GM18505 (cell line): ENCODE results near the gene PEX14.
"Not testable (repeated sequence)": the region's sequence is repeated elsewhere in the genome, so short reads cannot be mapped to it uniquely, and the experiment has no call there.

Source experiments
- ATAC-seq: cut with Tn5 transposase; IDR thresholded peaks from one replicate; pipeline ENCODE4 v1.9.1; 2021; ENCODE audit not compliant: unreplicated experiment
- POLR2A ChIP-seq: IDR thresholded peaks from 4 replicates; pipeline ENCODE4 v1.6.1; 2011; ENCODE audit warnings: borderline replicate concordance; ENCODE audit not compliant: insufficient read depth, insufficient read length; ENCODE audit errors: extremely low read depth

PEX14 gene

DNA sequence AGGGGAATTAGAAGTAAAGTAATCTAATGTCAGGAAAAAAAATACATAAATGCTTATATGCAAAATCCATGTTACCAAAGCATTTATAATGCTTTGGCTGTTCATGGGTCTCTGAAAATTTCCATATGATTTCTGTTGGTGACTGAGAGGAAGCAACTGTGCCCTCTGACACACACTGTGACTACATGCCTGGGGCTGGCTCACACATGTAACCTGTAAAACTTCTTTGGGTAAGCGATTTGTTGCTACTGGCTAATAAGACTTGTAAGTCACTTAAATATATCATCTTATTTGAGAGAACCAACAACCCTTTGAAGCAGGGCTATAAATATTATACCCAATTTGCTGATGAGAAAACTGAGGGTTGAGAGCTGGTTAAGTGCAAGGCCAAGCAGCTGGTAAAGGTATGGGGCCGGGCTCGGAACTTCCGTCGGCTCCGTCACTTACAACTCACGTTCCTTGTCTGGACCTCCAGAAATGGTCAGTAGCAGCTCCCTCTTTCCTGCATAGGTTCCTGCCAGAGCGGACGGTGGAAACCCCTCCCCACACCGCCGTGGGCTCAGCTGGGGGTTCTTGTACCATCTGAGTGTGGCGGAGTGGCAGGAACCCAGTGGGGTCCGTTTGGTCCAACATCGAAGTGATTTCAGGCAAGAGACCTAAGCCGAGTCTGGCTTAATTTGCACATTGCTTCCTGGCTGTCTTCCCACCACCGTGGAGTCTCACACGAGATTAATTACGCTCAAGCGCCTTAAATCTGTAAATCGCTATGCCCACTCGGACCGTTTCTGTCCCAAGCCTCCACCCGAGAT lies 3.1 kb upstream of the PEX14 start:
- TF ChIP-seq POLR2A = no peak
- ATAC-seq = no peak

- peak; percentile 68 for ATAC-seq
- peak; percentile 76 for TF ChIP-seq POLR2A
Observed at GRCh38 chr1:10472220-10473144, 2.3 kb upstream of the PEX14 start, which contains the start of gene DFFA. DFFA (minus strand) TSS chr1:10472529; CDS start chr1:10472458, 71 bp downstream.

DNA sequence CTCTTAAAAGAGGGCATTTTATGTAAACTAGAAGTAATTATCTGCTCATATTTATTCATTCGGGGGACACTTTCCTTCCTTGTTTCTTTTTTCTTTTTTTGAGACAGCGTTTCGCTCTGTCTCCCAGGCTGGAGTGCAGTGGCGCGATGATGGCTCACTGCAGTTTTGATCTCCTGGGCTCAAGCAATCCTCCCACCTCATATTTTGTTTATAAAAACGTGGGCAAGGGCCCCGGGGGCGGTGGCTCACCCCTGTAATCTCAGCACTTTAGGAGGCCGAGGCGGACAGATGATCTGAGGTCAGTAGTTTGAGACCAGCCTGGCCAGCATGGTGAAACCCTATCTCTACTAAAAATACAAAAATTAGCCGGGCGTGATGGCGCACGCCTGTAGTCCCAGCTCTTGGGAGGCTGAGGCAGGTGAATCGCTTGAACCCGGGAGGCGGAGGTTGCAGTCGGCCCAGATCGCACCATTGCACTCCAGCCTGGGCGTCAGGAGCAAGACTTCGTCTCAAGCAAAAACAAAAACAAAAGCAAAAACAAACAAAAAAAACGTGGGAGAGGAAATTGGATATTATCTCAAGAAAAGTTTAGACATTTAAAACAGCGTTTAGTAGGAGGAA lies 1.5 kb upstream of the PEX14 start:
- ATAC-seq = no peak

DNA sequence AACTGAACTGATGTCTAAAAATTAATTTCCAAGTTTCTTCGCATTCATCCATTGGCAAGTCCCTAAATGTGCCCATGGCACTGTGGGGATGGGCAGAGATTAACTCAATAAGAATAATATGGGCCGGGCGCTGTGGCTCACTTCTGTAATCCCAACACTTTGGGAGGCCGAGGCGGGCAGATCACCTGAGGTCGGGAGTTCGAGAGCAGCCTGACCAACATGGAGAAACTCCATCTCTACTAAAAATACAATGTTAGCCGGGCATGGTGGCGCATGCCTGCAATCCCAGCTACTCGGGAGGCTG lies 489 bp upstream of the PEX14 start:
- ATAC-seq = not testable (repeated sequence)

More for the DNA sequence above, 1.5 kb upstream of the PEX14 start:
- no peak for TF ChIP-seq POLR2A

DNA sequence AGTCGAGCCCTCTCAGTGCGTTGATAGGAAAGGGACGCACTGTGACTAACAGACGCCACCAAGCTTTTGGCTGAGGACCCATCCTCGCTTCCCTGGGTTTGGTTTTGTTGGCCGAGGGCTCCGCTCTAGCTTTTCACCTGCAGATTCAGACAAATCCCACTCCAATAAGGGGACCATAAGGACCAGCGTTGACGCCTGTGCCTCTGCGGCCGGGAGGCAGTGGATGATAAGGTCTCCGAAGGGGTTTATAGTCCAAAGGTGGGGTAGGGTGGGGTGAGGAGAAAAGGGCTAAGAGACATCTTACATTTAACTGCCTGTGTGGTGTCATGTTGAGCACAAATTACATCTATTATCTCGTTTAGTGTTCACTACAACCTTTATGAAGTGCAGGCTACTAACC lies 760 bp downstream of the PEX14 start:
- TF ChIP-seq POLR2A = no peak
- ATAC-seq = no peak

GRCh38 chr1:10479296-10479695 lies 4.5 kb downstream of the PEX14 start:
- no peak for TF ChIP-seq POLR2A
- ATAC-seq = no peak

DNA sequence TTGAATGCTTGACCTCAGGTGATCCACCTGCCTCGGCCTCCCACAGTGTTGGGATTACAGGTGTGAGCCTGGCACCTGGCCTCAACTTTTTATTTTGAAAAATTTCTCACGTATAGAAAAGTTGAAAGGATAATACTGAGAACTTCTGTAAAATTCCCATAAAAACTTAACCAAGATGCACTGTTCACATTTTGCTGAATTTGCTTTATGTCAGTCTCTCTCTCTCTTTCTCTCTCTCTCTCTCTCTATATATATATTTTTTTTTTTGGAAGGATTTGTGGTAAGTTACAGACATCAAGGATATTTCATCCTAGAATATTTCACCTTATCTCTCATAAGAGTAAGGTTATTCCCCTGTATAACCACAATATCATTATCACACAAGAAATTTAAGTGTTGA lies 5.9 kb downstream of the PEX14 start:
- TF ChIP-seq POLR2A = no peak
- ATAC-seq = no peak

DNA sequence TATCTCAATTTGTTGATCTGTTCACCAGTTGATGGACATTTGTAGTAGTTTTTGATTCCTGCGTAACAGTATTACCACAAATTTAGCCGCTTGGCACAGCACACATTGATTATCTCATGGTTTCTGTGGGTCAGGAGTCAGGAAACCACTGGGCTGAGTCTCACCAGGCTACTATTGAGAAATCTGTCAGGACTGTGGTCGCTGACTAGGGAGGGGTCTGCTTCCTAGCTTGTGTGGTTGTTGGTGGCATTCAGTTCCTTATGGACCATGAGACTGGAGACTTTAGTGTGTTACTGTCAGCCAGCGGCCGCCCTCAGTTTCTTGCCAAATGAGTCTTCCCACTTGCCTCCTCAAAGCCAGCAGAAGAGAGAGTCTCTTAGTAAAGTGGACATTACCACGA lies 9.8 kb downstream of the PEX14 start:
- no peak for ATAC-seq
- TF ChIP-seq POLR2A = no peak

GRCh38 chr1:10489291-10490055 lies 14.7 kb downstream of the PEX14 start:
- no peak for TF ChIP-seq POLR2A
- no peak for ATAC-seq

DNA sequence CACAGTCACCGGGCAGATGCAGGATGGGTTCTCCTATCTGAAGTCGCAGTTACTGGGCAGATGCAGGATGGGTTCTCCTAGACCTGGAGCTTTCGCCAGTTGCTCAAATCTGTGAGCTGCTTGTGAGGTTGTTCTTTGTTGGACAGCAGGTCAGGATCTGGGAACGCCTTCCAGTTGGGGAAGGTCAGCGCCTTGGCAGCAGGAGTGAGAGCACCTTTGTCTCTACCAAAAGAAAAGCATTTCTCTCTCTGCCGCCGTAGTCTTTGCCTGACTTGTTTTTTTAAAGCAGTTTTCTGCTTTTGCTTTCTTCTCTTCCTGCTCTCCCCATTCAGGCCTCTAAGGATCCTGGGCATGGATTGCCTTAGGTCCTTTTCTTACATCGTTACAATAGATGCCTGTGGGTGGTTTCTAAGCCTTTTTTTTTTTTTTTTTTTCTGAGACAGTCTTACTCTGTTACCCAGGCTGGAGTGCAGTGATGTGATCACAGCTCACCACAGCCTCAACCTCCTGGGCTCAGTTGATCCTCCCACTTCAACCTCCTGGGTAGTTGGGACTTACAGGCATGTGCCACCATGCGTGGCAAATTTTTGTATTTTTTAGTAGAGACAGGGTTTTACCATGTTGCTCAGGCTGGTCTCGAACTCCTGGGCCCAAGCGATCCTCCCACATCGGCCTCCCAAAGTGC lies 15.7 kb downstream of the PEX14 start:
- no peak for ATAC-seq
- no peak for TF ChIP-seq POLR2A

GRCh38 chr1:10494418-10494753 lies 19.6 kb downstream of the PEX14 start:
- no peak for TF ChIP-seq POLR2A
- ATAC-seq = no peak

DNA sequence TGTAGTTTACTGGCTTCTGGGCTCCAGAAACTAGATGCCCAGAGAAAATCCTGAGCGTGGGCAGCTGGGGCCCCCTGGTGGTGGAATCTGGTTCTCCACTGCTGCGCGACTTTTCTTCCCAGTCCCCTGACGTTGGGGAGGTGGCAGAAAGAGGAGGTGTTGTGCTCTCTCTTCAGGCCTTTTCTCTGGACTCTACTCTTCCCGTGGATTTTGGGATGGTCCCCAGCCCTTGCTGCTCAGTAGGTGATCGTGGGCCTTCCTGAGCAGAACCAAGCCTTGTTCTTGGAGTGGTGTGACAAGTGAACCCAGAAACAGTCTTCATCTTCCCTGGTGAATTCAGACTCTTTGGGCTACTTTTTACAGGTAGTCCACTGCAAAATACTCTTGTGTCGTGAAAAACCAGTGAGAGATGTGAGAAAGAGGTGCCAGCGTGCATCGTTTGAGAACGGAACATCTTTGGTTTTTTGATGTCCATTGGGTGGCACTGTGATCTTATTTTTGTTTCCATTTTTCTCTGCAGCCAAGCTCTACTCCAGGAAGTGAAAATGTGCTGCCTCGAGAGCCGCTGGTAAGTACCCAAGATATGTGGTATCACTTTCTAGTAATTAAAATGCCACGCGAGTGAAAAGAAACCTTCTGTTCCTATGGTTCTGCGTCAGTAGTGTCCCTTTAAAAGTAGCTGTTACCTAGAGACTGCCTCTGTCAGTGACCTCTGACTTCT lies 20.2 kb downstream of the PEX14 start:
- ATAC-seq = peak; percentile 70
- no peak for TF ChIP-seq POLR2A
